Endodermal cell (in vitro differentiated cells): ENCODE measurements around the gene SNX11. TPM values are rescaled to one million over a fixed set of nuclear protein-coding genes. Genes with fewer than 3 reads are reported as not detected.

ENCODE experiments used
- DNase-seq: peaks from one replicate; pipeline ENCODE4 v3.0.0-alpha.2; 2017
- H3K27ac ChIP-seq: 2 replicates; pipeline ENCODE4 v1.5.1; 2013; ENCODE audit warnings: mild to moderate bottlenecking, low read depth, low read length, moderate library complexity
- H3K27me3 ChIP-seq: 2 replicates; pipeline ENCODE4 v1.6.1; 2013; ENCODE audit warnings: mild to moderate bottlenecking, low read length, moderate library complexity; ENCODE audit not compliant: insufficient read depth, control insufficient read depth, poor library complexity, severe bottlenecking
- H3K36me3 ChIP-seq: 2 replicates; pipeline ENCODE4 v1.7.0; 2013; ENCODE audit warnings: mild to moderate bottlenecking, low read length, moderate library complexity; ENCODE audit not compliant: control insufficient read depth, insufficient read depth
- H3K4me1 ChIP-seq: one replicate; pipeline ENCODE4 v1.7.0; 2013; ENCODE audit warnings: low read length; ENCODE audit not compliant: control insufficient read depth, insufficient read depth
- H3K4me3 ChIP-seq: 2 replicates; pipeline ENCODE4 v1.5.1; 2013; ENCODE audit warnings: mild to moderate bottlenecking, low read length, moderate library complexity
- H3K9ac ChIP-seq: 2 replicates; pipeline ENCODE4 v1.6.1; 2013; ENCODE audit warnings: mild to moderate bottlenecking, low read length, moderate library complexity; ENCODE audit not compliant: poor library complexity, severe bottlenecking; ENCODE audit errors: extremely low read depth
- H3K9me3 ChIP-seq: 2 replicates; pipeline ENCODE4 v1.6.1; 2013; ENCODE audit warnings: mild to moderate bottlenecking, low read length, moderate library complexity; ENCODE audit not compliant: control insufficient read depth
- H3K27ac Mint-ChIP-seq: 2 replicates; pipeline ENCODE4 v1.8.0; 2020; ENCODE audit warnings: mixed read lengths
- H3K27me3 Mint-ChIP-seq: 2 replicates; pipeline ENCODE4 v1.8.0; 2021; ENCODE audit warnings: mild to moderate bottlenecking, mixed read lengths; ENCODE audit not compliant: insufficient read depth
- H3K36me3 Mint-ChIP-seq: 2 replicates; pipeline ENCODE4 v1.8.0; 2020; ENCODE audit warnings: low read depth, mixed read lengths
- H3K4me1 Mint-ChIP-seq: 2 replicates; pipeline ENCODE4 v1.8.0; 2020; ENCODE audit warnings: mixed read lengths
- H3K4me3 Mint-ChIP-seq: 2 replicates; pipeline ENCODE4 v1.8.0; 2020; ENCODE audit warnings: mild to moderate bottlenecking, moderate library complexity, mixed read lengths
- H3K9me3 Mint-ChIP-seq: 2 replicates; pipeline ENCODE4 v1.8.0; 2020; ENCODE audit warnings: mild to moderate bottlenecking, mixed read lengths
- CTCF ChIP-seq: fragments of 200-600 bp; sonication (generic); conservative IDR thresholded peaks from 2 replicates; pipeline ENCODE4 v1.5.0; 2021; ENCODE audit warnings: antibody characterized with exemption, mild to moderate bottlenecking
- WGBS, 2 experiments: methylation state at CpG; one replicate each; pipeline versions ENCODE4 v1.1.5 to v1.1.7; 2013; ENCODE audit warnings: missing lambda C conversion rate in 2 of 2, mixed read lengths in 1 of 2; ENCODE audit not compliant: insufficient coverage in 1 of 2, insufficient read length in 1 of 2; 5-methylcytosine and 5-hydroxymethylcytosine counted together
- total RNA-seq, 2 donors: library from RNA; stranded (reverse); fragmentation: NEBNext Ultra II Directional in 1 of 2; extraction: Animal tissue kit (Norgen Biotek cat#: 25700) in 1 of 2; gene quantifications; 2 replicates in 1 of 2; 3 replicates in 1 of 2; pipeline ENCODE4 v1.2.1, GENCODE V29; 2021

The SNX11 gene
- total RNA-seq, 2 donors from 2014 or later = 19.7 to 20.5 TPM

- H3K4me3 ChIP-seq = no peak overlapping the region
- no peaks in the 10 kb centered on the region for H3K27me3 ChIP-seq
- no peaks in the 10 kb centered on the region for H3K9me3 ChIP-seq
- TF ChIP-seq CTCF = no peak
- no peak overlapping the region for H3K27ac Mint-ChIP-seq
- peaks cover 10% of the 10 kb centered on the region for H3K4me1 Mint-ChIP-seq
- peak; percentile 46 for DNase-seq
- peaks cover 3% of the 10 kb centered on the region for H3K27me3 Mint-ChIP-seq
- H3K36me3 ChIP-seq = no peaks in the 10 kb centered on the region
- no peaks in the 10 kb centered on the region for H3K9me3 Mint-ChIP-seq
- H3K36me3 Mint-ChIP-seq = no peaks in the 10 kb centered on the region
- 85 to 93% methylated on average over 2 of the region's 2 CpGs for WGBS, 2 experiments
- peaks cover 7% of the 10 kb centered on the region for H3K4me1 ChIP-seq
- H3K4me3 Mint-ChIP-seq = no peak overlapping the region
- H3K27ac ChIP-seq = no peak overlapping the region
- H3K9ac ChIP-seq = no peak overlapping the region
These were observed 32.4 kb downstream of the SNX11 start for GRCh38 chr17:48139944-48140343.

- peak; percentile 55 for TF ChIP-seq CTCF
- DNase-seq = peak; percentile 76
- H3K36me3 ChIP-seq = no peaks in the 10 kb centered on the region
- 46 to 53% methylated on average over 5 to 6 of the region's 6 CpGs for WGBS, 2 experiments
- H3K9me3 ChIP-seq = no peaks in the 10 kb centered on the region
- Mint-ChIP-seq H3K4me1 (peaks cover 17% of the 10 kb centered on the region), H3K4me3 (no peak overlapping the region), H3K27me3 (no peaks in the 10 kb centered on the region), H3K36me3 (no peaks in the 10 kb centered on the region), H3K9me3 (no peaks in the 10 kb centered on the region), H3K27ac (no peak overlapping the region)
- H3K4me3 ChIP-seq = no peak overlapping the region
- no peak overlapping the region for H3K27ac ChIP-seq
- peaks cover 7% of the 10 kb centered on the region for H3K4me1 ChIP-seq
- no peak overlapping the region for H3K9ac ChIP-seq
- H3K27me3 ChIP-seq = no peaks in the 10 kb centered on the region
These were observed 36.1 kb downstream of the SNX11 start for GRCh38 chr17:48143629-48144028.

DNA sequence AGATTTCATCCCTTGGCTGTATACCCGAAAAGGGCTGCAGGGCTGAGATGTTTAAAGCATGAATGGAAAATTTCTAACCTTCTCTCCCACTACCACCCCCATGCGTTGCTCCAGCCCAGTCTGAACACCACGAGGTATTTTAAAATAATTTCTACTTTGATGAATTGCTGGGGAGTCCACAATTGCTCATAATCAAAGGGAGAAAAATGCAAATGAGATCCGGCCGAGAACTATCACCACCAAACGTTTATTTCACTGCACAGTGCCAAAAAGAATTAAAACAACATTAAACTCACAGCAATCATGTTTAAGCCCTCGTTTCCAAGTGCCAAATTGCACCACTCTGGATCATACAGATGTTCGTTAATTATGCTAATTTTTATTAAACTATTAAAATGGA is 36.7 kb downstream of the SNX11 start:
- no peak for DNase-seq
- Histone ChIP-seq H3K9me3 (no peaks in the 10 kb centered on the region), H3K9ac (no peak overlapping the region), H3K4me1 (peaks cover 7% of the 10 kb centered on the region), H3K27ac (no peak overlapping the region), H3K36me3 (no peaks in the 10 kb centered on the region), H3K4me3 (no peak overlapping the region), H3K27me3 (no peaks in the 10 kb centered on the region)
- Mint-ChIP-seq H3K4me3 (no peak overlapping the region), H3K27ac (no peak overlapping the region), H3K4me1 (peaks cover 17% of the 10 kb centered on the region), H3K9me3 (no peaks in the 10 kb centered on the region), H3K36me3 (no peaks in the 10 kb centered on the region), H3K27me3 (no peaks in the 10 kb centered on the region)
- TF ChIP-seq CTCF = no peak
- 82 to 94% methylated on average over 4 to 7 of the region's 8 CpGs for WGBS, 2 experiments
